DOHH2 (cell line): ENCODE results near the gene TMTC1.

Experiments
- H3F3A ChIP-seq: fragments of 200-600 bp; sonication (generic), shearing (Covaris generic); 2 replicates; pipeline ENCODE4 v1.6.0; 2016; ENCODE audit warnings: antibody characterized with exemption, mild to moderate bottlenecking; ENCODE audit not compliant: control insufficient read depth, insufficient read depth
- H3K27ac ChIP-seq: fragments of 200-600 bp; sonication (generic); 2 replicates; pipeline ENCODE4 v1.5.1; 2014; ENCODE audit warnings: low read depth, mild to moderate bottlenecking, low read length, moderate library complexity
- H3K27me3 ChIP-seq: fragments of 200-600 bp; sonication (generic); 2 replicates; pipeline ENCODE4 v1.6.1; 2014; ENCODE audit warnings: mild to moderate bottlenecking, low read length, mixed read lengths; ENCODE audit not compliant: control insufficient read depth
- H3K36me3 ChIP-seq: fragments of 200-600 bp; sonication (generic); 2 replicates; pipeline ENCODE4 v1.6.1; 2014; ENCODE audit warnings: mild to moderate bottlenecking, low read length, moderate library complexity, mixed read lengths; ENCODE audit not compliant: control insufficient read depth
- H3K4me1 ChIP-seq: fragments of 200-600 bp; sonication (generic); 2 replicates; pipeline ENCODE4 v1.6.1; 2014; ENCODE audit warnings: mild to moderate bottlenecking, low read length, mixed read lengths; ENCODE audit not compliant: control insufficient read depth
- H3K4me2 ChIP-seq: fragments of 200-600 bp; sonication (generic); 2 replicates; pipeline ENCODE4 v1.6.0; 2014; ENCODE audit warnings: mild to moderate bottlenecking, low read length, moderate library complexity
- H3K4me3 ChIP-seq: fragments of 200-600 bp; sonication (generic); 2 replicates; pipeline ENCODE4 v1.5.1; 2014; ENCODE audit warnings: mild to moderate bottlenecking, low read length, mixed read lengths
- H3K79me2 ChIP-seq: fragments of 200-600 bp; sonication (generic); 2 replicates; pipeline ENCODE4 v1.6.1; 2014; ENCODE audit warnings: mild to moderate bottlenecking, low read length, mixed read lengths; ENCODE audit not compliant: control insufficient read depth
- H3K9me2 ChIP-seq: fragments of 200-600 bp; sonication (generic); replicated peaks from 2 replicates; pipeline ENCODE4 v1.6.1; 2014; ENCODE audit warnings: mild to moderate bottlenecking, low read length, mixed read lengths; ENCODE audit not compliant: control insufficient read depth
- H3K9me3 ChIP-seq: fragments of 200-600 bp; sonication (generic); 2 replicates; pipeline ENCODE4 v1.6.1; 2014; ENCODE audit warnings: antibody characterized with exemption, low read length, mixed read lengths; ENCODE audit not compliant: control insufficient read depth, insufficient read depth
- H4K20me1 ChIP-seq: fragments of 200-600 bp; sonication (generic); 2 replicates; pipeline ENCODE4 v1.6.0; 2014; ENCODE audit warnings: low read depth, mild to moderate bottlenecking, antibody characterized with exemption, low read length, moderate library complexity; ENCODE audit not compliant: control insufficient read depth, insufficient read depth
- EZH2phosphoT487 ChIP-seq: fragments of 200-600 bp; sonication (generic); IDR thresholded peaks from 2 replicates; pipeline ENCODE4 v1.6.1; 2017; ENCODE audit warnings: borderline replicate concordance, mild to moderate bottlenecking, antibody characterized with exemption, low read length, moderate library complexity, mixed read lengths
- TF ChIP-seq, protein P1 (sequence below): fragments of 200-600 bp; sonication (generic); IDR thresholded peaks from one replicate; pipeline ENCODE4 v1.5.1; 2014; ENCODE audit warnings: antibody characterized with exemption, mild to moderate bottlenecking, low read depth, low read length; ENCODE audit not compliant: poor library complexity, severe bottlenecking

The TMTC1 gene

DNA sequence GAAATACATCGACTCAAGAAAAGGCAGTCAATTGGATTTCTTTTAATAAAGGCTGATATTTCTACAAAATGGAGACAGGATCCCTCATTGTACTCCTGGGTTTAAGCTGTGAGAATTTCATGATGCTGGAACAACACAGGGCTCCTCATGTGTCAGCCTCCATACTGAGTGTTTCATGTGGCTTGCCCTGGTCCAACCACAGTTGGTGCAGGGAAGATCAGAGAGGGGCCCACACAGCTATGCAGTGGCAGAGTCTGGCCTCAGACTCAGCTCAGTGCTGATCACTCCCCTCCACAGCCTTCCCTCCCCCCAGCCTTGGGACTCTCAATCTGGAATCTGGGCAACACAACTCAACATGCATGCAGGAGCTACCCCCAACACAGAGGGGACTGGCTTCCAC, 163.7 kb downstream of the TMTC1 start:
- Histone ChIP-seq H3K4me1 (no peaks in the 10 kb centered on the region), H3K79me2 (no peaks in the 10 kb centered on the region), H3K9me2 (no peaks in the 10 kb centered on the region), H4K20me1 (no peaks in the 10 kb centered on the region), H3K4me3 (no peak overlapping the region), H3K4me2 (no peak overlapping the region), H3K27me3 (no peaks in the 10 kb centered on the region), H3F3A (no peaks in the 10 kb centered on the region), H3K36me3 (no peaks in the 10 kb centered on the region), H3K9me3 (no peaks in the 10 kb centered on the region), H3K27ac (no peak overlapping the region)
- TF ChIP-seq, protein P1, sequence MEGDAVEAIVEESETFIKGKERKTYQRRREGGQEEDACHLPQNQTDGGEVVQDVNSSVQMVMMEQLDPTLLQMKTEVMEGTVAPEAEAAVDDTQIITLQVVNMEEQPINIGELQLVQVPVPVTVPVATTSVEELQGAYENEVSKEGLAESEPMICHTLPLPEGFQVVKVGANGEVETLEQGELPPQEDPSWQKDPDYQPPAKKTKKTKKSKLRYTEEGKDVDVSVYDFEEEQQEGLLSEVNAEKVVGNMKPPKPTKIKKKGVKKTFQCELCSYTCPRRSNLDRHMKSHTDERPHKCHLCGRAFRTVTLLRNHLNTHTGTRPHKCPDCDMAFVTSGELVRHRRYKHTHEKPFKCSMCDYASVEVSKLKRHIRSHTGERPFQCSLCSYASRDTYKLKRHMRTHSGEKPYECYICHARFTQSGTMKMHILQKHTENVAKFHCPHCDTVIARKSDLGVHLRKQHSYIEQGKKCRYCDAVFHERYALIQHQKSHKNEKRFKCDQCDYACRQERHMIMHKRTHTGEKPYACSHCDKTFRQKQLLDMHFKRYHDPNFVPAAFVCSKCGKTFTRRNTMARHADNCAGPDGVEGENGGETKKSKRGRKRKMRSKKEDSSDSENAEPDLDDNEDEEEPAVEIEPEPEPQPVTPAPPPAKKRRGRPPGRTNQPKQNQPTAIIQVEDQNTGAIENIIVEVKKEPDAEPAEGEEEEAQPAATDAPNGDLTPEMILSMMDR: no peak
- TF ChIP-seq EZH2phosphoT487: no peak

DNA sequence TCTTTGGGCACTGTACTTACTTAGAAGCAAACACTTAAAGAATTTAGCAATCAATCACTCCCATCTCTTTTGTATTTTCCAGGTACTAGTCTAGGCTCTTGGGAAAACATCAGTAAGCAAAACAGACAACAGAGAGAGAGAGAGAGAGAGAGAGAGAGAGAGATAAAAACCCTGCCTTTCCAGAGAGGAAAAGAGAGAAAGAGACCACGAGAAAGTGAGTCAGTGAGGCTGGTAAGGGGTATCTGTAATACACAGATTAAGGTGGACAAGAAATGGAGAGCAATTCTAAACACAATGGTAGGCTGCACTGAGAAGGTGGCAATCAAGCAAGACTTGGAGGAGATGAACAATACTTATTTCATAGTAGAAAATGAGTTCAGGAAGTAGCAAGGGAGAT, 166.3 kb downstream of the TMTC1 start:
- H3K4me3 ChIP-seq: no peak overlapping the region

DNA sequence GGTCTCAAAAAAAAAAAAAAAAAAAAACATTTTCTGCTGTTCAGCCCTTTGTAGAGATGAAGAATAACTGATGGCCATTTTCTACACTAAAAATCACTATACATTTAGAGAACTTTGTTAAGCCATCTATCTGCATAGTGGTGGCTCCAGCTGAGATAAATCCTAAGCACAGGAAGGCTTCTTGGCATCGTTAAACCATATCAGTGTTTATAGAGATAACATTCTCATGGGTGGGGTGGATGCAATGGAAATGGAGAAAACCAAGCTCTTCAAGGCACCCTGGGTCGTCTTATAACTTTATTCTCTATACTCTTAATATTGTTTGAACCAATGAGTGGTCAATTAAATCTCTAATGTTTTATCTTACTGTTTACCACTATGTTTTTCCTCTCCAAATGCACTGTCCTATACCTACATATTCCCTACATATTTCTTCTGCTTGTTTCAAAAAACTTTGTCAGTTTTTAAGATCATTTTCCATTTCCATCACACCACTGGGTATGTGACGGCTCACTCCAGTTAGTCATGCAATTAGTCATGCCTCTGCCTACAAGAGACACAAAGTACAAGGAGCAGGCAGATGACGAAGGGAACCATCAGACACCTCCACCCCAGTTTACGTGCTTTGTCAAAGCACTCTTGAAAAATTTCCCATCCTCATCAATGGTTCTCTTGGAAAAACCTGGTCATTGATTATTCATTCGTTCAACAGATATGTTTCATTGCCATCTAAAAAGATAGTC, 166.9 kb downstream of the TMTC1 start:
- no peaks in the 10 kb centered on the region for H3F3A ChIP-seq
- H3K27me3 ChIP-seq: no peaks in the 10 kb centered on the region
- H3K4me3 ChIP-seq: no peak overlapping the region
- H3K9me3 ChIP-seq: no peaks in the 10 kb centered on the region
- no peak overlapping the region for H3K4me2 ChIP-seq
- TF ChIP-seq EZH2phosphoT487: no peak
- TF ChIP-seq, protein P1: no peak
- H3K27ac ChIP-seq: no peak overlapping the region
- H3K9me2 ChIP-seq: no peaks in the 10 kb centered on the region
- H3K4me1 ChIP-seq: no peaks in the 10 kb centered on the region
- H4K20me1 ChIP-seq: no peaks in the 10 kb centered on the region
- H3K79me2 ChIP-seq: no peaks in the 10 kb centered on the region
- H3K36me3 ChIP-seq: no peaks in the 10 kb centered on the region

More for the DNA sequence above, 166.3 kb downstream of the TMTC1 start:
- no peaks in the 10 kb centered on the region for H3K79me2 ChIP-seq
- H3K4me2 ChIP-seq: no peak overlapping the region
- no peaks in the 10 kb centered on the region for H3K4me1 ChIP-seq
- no peaks in the 10 kb centered on the region for H4K20me1 ChIP-seq
- TF ChIP-seq, protein P1: no peak
- TF ChIP-seq EZH2phosphoT487: no peak
- no peaks in the 10 kb centered on the region for H3F3A ChIP-seq
- H3K9me2 ChIP-seq: no peaks in the 10 kb centered on the region
- H3K9me3 ChIP-seq: no peaks in the 10 kb centered on the region
- H3K27me3 ChIP-seq: no peaks in the 10 kb centered on the region
- no peaks in the 10 kb centered on the region for H3K36me3 ChIP-seq
- no peak overlapping the region for H3K27ac ChIP-seq
